CD4-positive, alpha-beta T cell treated with Interleukin-4 for 4 hours (primary cell): ENCODE measurements around the gene EXOC3L1.

Experiments used
- DNase-seq: peaks from one replicate; pipeline ENCODE4 v3.0.0-alpha.2; 2020

Gene EXOC3L1

DNA sequence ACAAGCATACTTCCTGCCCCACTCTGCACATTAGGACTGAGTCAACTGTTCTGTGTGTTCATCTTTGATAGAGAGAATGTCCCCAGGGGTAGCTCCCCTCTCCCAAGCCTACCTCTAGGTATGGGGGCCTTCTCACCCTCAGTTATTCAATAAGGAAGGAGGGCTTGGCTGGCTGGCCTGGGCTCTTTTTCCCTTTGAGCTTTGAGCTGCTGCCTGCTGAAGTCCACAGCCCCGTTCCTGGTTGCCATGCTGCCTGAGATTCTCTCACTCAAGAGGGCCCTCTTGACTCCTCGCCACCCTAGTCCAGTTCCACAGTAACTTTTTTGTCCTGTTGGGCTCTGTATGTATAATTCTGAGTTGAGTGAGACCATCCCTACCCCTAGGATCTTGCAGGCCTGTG, 44.2 kb downstream of the EXOC3L1 start:
- DNase-seq, result no peak

DNA sequence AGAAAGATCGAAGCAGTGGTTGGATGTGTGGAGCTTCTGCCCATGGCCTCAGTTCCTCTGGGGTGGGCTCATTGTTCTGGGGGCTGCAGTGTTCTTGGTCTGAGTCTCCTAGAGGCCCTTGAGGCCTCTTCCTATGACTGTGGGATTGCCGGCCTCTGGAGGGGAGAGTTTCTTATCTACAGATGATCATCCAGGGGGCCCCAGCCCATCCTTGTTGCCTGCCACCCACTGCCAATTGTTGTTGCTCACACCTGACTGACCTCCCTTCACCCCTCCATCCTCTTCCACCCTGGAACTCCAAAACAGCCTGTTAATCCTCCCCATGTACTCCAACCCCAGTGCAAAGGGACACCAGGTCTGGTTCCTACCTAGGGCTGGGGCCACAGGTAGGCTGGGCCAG, 45.0 kb downstream of the EXOC3L1 start:
- DNase-seq, result no peak

DNA sequence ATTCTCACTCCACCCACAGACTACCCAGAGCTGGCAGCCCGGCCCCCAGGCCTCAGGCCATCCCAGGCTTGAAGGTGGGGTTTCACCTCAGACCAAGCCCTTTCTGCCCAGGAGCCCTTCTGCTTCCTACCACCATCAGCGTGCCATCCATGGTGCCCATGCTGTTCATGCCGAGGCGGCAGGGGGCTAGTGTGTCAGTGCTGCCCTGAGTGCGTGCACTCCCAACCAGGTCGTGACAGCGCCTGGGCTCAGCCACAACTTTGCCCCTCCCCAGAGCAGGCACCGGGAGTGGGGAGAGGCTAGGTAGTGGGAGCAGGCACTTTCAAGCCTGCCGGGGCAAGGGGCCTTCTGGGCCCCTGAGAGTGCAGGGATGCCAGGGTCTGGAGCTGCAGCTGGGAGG, 47.6 kb downstream of the EXOC3L1 start:
- no peak for DNase-seq

DNA sequence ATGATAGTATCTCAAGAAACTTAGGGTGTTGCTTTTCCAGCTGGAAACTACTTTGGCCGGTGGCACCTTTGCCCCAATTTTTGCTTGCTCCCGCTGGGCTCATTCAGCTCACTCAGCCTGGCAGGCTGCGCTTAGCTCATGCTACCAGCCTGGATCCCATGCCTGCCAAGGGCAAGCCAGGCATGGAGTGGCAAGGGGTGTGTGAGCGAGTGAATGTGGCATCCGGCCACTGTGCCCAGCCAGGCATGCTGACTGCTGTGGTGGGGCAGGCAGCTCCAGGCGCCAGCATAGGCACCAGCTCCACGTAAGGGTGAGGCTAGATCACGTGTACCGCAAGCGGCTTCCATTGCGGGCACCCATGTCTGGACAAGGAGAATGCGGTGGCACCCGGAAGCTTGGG, 48.5 kb downstream of the EXOC3L1 start:
- DNase-seq, result no peak

DNA sequence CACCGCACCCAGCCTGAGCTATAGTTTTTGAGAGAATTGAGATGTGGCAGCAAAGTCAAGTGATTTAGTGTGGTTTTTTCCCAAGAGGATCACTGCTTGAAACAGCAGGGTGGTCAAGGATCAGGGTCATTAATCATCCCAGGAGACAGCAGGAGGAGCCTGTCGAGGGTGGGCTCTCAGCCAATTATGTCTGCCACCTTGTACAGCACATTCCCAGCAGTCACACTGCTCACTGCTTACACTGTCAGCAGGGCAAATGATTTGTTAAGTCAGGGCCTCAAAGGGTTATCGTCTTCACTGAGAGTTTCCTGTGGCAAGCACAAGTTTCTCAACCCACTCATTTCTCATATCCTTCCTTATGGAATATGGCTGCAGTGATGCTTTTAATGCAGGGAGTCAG, 52.3 kb downstream of the EXOC3L1 start:
- no peak for DNase-seq
